K562 (cell line): ENCODE measurements around the gene SPIB. TPM values are rescaled to one million over a fixed set of nuclear protein-coding genes. Genes with fewer than 3 reads are reported as not detected.

Experiments used
- CHD1 ChIP-seq: fragments of 200-600 bp; sonication (generic); IDR thresholded peaks from one replicate; pipeline ENCODE4 v1.6.1; 2012; ENCODE audit warnings: mild to moderate bottlenecking, moderate library complexity, low read length, inconsistent platforms
- E2F3 ChIP-seq: fragments of 250-450 bp; sonication (Bioruptor Pico); IDR thresholded peaks from 2 replicates; pipeline ENCODE4 v1.4.0; 2020; ENCODE audit warnings: mild to moderate bottlenecking
- ERF ChIP-seq: fragments of 450-650 bp; formaldehyde crosslinking; IDR thresholded peaks from 2 replicates; pipeline ENCODE4 v1.4.0; 2020; ENCODE audit warnings: mild to moderate bottlenecking, mixed read lengths
- FOXJ2 ChIP-seq: fragments of 200-800 bp; sonication (Bioruptor generic); IDR thresholded peaks from 2 replicates; pipeline ENCODE4 v1.6.1; 2016; ENCODE audit warnings: missing genetic modification characterization, missing compliant biosample characterization
- NEUROD1 ChIP-seq: fragments of 150-350 bp; IDR thresholded peaks from 2 replicates; pipeline ENCODE4 v1.6.1; 2014; ENCODE audit warnings: borderline replicate concordance, low read length, low read depth; ENCODE audit not compliant: partially characterized antibody
- PHF8 ChIP-seq: fragments of 200-600 bp; sonication (generic); IDR thresholded peaks from 2 replicates; pipeline ENCODE4 v1.6.1; 2012; ENCODE audit warnings: mixed run types, mild to moderate bottlenecking, inconsistent platforms, low read length, moderate library complexity, borderline replicate concordance
- RBM25 ChIP-seq: fragments of 200-400 bp; formaldehyde crosslinking; IDR thresholded peaks from 2 replicates; pipeline ENCODE4 v1.6.1; 2018; ENCODE audit warnings: low read length, low read depth, moderate library complexity; ENCODE audit not compliant: severe bottlenecking
- STAG1 ChIP-seq: sonication (generic); formaldehyde crosslinking; IDR thresholded peaks from 2 replicates; pipeline ENCODE4 v1.5.0; 2020; ENCODE audit warnings: missing genetic modification reagents, borderline replicate concordance
- TAF1 ChIP-seq: IDR thresholded peaks from 2 replicates; pipeline ENCODE4 v1.6.1; 2011; ENCODE audit warnings: mild to moderate bottlenecking, low read length, moderate library complexity; ENCODE audit not compliant: insufficient read depth, control insufficient read depth, severe bottlenecking; ENCODE audit errors: extremely low read depth
- ZNF384 ChIP-seq: IDR thresholded peaks from 2 replicates; pipeline ENCODE4 v1.6.1; 2012; ENCODE audit warnings: low read depth, low read length, improper control_type of control experiment
- ZNF551 ChIP-seq: fragments of 250-450 bp; sonication (Bioruptor Pico); IDR thresholded peaks from 2 replicates; pipeline ENCODE4 v1.5.0; 2021; ENCODE audit warnings: mild to moderate bottlenecking, moderate library complexity
- polyA plus RNA-seq, 8 experiments: library from polyadenylated mRNA; depleted of rRNA in 4 of 8; stranded (reverse) in 5 of 8; unstranded in 3 of 8; fragments of >200 nt; fragmentation: Nextera tagmentation in 2 of 8; fragmentation: Illumina TruSeq in 1 of 8; extraction: Ambion mirVana in 2 of 8; extraction: Trizol in 1 of 8; gene quantifications; 2 replicates each; pipeline versions ENCODE4 v1.2.1 to v1.2.3, GENCODE V29; 2011 to 2014; ENCODE audit warnings: inconsistent platforms in 1 of 8, missing spikeins in 1 of 8
- total RNA-seq, 7 experiments: library from RNA; depleted of rRNA in 6 of 7; stranded (reverse); fragments of >200 nt in 6 of 7; fragmentation: Illumina TruSeq in 2 of 7; extraction: Trizol in 2 of 7; gene quantifications; 2 replicates each; pipeline versions ENCODE4 v1.2.1 to v1.2.3, GENCODE V29; 2011 to 2021; ENCODE audit warnings: low replicate concordance in 1 of 7
- TF ChIP-seq, protein P1 (sequence below): sonication (generic); formaldehyde crosslinking; IDR thresholded peaks from 2 replicates; pipeline ENCODE4 v1.8.0; 2022; ENCODE audit warnings: missing genetic modification reagents, mild to moderate bottlenecking, moderate library complexity, borderline replicate concordance
- TF ChIP-seq, protein P2 (sequence below), 2 experiments: fragments of 450-650 bp in 1 of 2; sonication (generic) in 1 of 2; formaldehyde crosslinking in 1 of 2; IDR thresholded peaks in 1 of 2; conservative IDR thresholded peaks in 1 of 2; 2 replicates each; pipeline versions ENCODE4 v1.6.1 to v1.8.1; 2016 to 2023; ENCODE audit warnings: mild to moderate bottlenecking in 2 of 2, moderate library complexity in 2 of 2, inconsistent platforms in 1 of 2, missing genetic modification reagents in 1 of 2
- TF ChIP-seq, protein P3 (sequence below): fragments of 450-650 bp; IDR thresholded peaks from 2 replicates; pipeline ENCODE4 v1.7.1; 2018; ENCODE audit warnings: mild to moderate bottlenecking, low read depth; ENCODE audit not compliant: partially characterized antibody
- TF ChIP-seq, protein P4 (sequence below): fragments of 250-450 bp; sonication (Bioruptor Pico); IDR thresholded peaks from 2 replicates; pipeline ENCODE4 v1.4.0; 2020; ENCODE audit warnings: mild to moderate bottlenecking, moderate library complexity, borderline replicate concordance
- TF ChIP-seq, protein P5 (sequence below): fragments of 250-450 bp; sonication (Bioruptor Pico); IDR thresholded peaks from 2 replicates; pipeline ENCODE4 v1.8.0; 2021; ENCODE audit warnings: mild to moderate bottlenecking, moderate library complexity

The SPIB gene
- total and polyA plus RNA-seq, 9 of the 15 experiments (the other 6 are each of a cell fraction or from before 2014, with no cell fraction given) = 0.06 to 1.0 (median 0.43) TPM; not detected in 1

DNA sequence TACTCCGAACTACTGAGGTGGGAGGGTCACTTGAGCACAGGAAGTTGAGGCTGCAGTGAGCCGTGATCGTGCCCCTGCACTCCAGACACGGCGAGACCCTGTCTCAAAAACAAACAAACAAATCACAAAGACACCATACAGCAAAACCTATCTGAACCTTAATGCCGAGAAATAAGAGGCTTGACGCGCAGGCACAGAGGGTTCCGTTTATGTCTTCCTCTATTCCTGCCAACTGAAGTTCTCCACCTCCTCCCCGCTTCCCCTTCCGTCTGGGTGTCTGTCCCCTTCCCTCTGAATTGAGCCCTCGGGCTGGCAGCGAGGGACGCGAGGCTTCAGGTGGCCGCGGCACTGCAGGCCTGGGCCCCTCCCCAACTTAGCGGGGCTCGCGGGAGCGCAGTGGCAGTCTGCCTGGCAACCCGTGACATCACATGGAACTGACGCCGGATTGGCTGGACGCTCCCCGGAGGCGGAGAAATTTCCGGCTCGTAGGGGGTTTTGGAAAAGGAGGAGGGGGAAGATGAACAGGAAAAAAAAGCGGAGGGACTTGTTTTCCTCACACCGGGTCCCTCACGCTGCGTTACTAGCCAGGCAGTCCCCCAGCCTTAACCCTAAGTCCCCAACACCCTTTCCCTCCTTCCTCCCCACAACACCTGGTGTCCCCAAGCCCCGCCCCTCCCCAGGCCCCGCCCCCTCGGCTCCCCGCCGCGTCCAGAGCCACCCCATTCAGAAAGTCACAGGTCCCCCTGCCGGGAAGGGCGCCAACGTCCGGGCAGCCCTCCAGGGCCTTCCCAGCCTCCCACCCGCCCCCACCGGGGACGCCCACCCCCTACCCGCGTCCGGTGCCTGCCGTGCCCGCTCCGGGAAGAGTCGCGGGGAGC, 12.8 kb downstream of the SPIB start (continued):
- no peak for TF ChIP-seq ZNF384
- TF ChIP-seq, protein P1, sequence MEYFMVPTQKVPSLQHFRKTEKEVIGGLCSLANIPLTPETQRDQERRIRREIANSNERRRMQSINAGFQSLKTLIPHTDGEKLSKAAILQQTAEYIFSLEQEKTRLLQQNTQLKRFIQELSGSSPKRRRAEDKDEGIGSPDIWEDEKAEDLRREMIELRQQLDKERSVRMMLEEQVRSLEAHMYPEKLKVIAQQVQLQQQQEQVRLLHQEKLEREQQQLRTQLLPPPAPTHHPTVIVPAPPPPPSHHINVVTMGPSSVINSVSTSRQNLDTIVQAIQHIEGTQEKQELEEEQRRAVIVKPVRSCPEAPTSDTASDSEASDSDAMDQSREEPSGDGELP (CRISPR knock-in tag) = peak; percentile 64; the same call in 1 of the 2 replicates
- no peak for TF ChIP-seq ZNF551 (CRISPR knock-in tag)
- TF ChIP-seq PHF8 = peak; percentile 54; the same call in 1 of the 2 replicates
- TF ChIP-seq FOXJ2 (tag) = no peak
- TF ChIP-seq STAG1 (CRISPR knock-in tag) = no peak
- TF ChIP-seq, protein P2, sequence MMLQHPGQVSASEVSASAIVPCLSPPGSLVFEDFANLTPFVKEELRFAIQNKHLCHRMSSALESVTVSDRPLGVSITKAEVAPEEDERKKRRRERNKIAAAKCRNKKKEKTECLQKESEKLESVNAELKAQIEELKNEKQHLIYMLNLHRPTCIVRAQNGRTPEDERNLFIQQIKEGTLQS (IDR thresholded peaks at IDR 0.05) = no peak
- TF ChIP-seq, protein P2 (CRISPR knock-in tag; conservative IDR thresholded peaks at IDR 0.05) = no peak
- TF ChIP-seq, protein P3, sequence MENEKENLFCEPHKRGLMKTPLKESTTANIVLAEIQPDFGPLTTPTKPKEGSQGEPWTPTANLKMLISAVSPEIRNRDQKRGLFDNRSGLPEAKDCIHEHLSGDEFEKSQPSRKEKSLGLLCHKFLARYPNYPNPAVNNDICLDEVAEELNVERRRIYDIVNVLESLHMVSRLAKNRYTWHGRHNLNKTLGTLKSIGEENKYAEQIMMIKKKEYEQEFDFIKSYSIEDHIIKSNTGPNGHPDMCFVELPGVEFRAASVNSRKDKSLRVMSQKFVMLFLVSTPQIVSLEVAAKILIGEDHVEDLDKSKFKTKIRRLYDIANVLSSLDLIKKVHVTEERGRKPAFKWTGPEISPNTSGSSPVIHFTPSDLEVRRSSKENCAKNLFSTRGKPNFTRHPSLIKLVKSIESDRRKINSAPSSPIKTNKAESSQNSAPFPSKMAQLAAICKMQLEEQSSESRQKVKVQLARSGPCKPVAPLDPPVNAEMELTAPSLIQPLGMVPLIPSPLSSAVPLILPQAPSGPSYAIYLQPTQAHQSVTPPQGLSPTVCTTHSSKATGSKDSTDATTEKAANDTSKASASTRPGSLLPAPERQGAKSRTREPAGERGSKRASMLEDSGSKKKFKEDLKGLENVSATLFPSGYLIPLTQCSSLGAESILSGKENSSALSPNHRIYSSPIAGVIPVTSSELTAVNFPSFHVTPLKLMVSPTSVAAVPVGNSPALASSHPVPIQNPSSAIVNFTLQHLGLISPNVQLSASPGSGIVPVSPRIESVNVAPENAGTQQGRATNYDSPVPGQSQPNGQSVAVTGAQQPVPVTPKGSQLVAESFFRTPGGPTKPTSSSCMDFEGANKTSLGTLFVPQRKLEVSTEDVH = peak; percentile 75
- peak; percentile 30 for TF ChIP-seq TAF1
- no peak for TF ChIP-seq E2F3 (CRISPR knock-in tag)
- TF ChIP-seq RBM25 = no peak
- TF ChIP-seq ERF (CRISPR knock-in tag) = peak; percentile 26; the same call in 1 of the 2 replicates
- TF ChIP-seq, protein P4, sequence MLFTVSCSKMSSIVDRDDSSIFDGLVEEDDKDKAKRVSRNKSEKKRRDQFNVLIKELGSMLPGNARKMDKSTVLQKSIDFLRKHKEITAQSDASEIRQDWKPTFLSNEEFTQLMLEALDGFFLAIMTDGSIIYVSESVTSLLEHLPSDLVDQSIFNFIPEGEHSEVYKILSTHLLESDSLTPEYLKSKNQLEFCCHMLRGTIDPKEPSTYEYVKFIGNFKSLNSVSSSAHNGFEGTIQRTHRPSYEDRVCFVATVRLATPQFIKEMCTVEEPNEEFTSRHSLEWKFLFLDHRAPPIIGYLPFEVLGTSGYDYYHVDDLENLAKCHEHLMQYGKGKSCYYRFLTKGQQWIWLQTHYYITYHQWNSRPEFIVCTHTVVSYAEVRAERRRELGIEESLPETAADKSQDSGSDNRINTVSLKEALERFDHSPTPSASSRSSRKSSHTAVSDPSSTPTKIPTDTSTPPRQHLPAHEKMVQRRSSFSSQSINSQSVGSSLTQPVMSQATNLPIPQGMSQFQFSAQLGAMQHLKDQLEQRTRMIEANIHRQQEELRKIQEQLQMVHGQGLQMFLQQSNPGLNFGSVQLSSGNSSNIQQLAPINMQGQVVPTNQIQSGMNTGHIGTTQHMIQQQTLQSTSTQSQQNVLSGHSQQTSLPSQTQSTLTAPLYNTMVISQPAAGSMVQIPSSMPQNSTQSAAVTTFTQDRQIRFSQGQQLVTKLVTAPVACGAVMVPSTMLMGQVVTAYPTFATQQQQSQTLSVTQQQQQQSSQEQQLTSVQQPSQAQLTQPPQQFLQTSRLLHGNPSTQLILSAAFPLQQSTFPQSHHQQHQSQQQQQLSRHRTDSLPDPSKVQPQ (CRISPR knock-in tag) = no peak
- TF ChIP-seq CHD1 = no peak
- no peak for TF ChIP-seq NEUROD1
- TF ChIP-seq, protein P5, sequence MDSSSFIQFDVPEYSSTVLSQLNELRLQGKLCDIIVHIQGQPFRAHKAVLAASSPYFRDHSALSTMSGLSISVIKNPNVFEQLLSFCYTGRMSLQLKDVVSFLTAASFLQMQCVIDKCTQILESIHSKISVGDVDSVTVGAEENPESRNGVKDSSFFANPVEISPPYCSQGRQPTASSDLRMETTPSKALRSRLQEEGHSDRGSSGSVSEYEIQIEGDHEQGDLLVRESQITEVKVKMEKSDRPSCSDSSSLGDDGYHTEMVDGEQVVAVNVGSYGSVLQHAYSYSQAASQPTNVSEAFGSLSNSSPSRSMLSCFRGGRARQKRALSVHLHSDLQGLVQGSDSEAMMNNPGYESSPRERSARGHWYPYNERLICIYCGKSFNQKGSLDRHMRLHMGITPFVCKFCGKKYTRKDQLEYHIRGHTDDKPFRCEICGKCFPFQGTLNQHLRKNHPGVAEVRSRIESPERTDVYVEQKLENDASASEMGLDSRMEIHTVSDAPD = no peak
